GM23338 (cell line): Measurements from ENCODE around the gene GPI. TPM values are rescaled to one million over a fixed set of nuclear protein-coding genes. Genes with fewer than 3 reads are reported as not detected.

Source experiments
- ATAC-seq: fragments of 200-7000 bp; cut with Tn5 transposase; 3 replicates; pipeline ENCODE4 v1.9.1; 2020
- DNase-seq: peaks from one replicate; pipeline ENCODE4 v3.0.0-alpha.2; 2015; ENCODE audit warnings: low spot score
- H2AFZ ChIP-seq: fragments of 200-600 bp; sonication (generic); 2 replicates; pipeline ENCODE4 v1.8.0; 2016; ENCODE audit warnings: antibody characterized with exemption, mild to moderate bottlenecking, moderate library complexity
- H3F3A ChIP-seq: fragments of 200-600 bp; sonication (generic); replicated peaks from 2 replicates; pipeline ENCODE4 v1.8.0; 2017; ENCODE audit warnings: antibody characterized with exemption, mixed run types, low read depth
- H3K27ac ChIP-seq: fragments of 200-600 bp; sonication (generic); 2 replicates; pipeline ENCODE4 v1.6.1; 2016; ENCODE audit warnings: low read depth
- H3K27me3 ChIP-seq: fragments of 200-600 bp; sonication (generic); 2 replicates; pipeline ENCODE4 v1.8.0; 2016; ENCODE audit warnings: mild to moderate bottlenecking, mixed run types, moderate library complexity; ENCODE audit not compliant: insufficient read depth
- H3K36me3 ChIP-seq: fragments of 200-600 bp; sonication (generic); 2 replicates; pipeline ENCODE4 v1.8.0; 2016; ENCODE audit warnings: mild to moderate bottlenecking; ENCODE audit not compliant: insufficient read depth
- H3K4me1 ChIP-seq: fragments of 200-600 bp; sonication (generic); 2 replicates; pipeline ENCODE4 v1.8.0; 2016; ENCODE audit warnings: mild to moderate bottlenecking, moderate library complexity; ENCODE audit not compliant: insufficient read depth
- H3K4me2 ChIP-seq: fragments of 200-600 bp; sonication (generic); 2 replicates; pipeline ENCODE4 v1.7.1; 2017; ENCODE audit warnings: mixed run types
- H3K4me3 ChIP-seq: fragments of 200-600 bp; sonication (generic); 2 replicates; pipeline ENCODE4 v1.6.1; 2016; ENCODE audit warnings: mixed run types
- H3K79me2 ChIP-seq: fragments of 200-600 bp; sonication (generic); replicated peaks from 2 replicates; pipeline ENCODE4 v1.8.0; 2017; ENCODE audit warnings: mild to moderate bottlenecking; ENCODE audit not compliant: insufficient read depth
- H3K9me2 ChIP-seq: fragments of 200-600 bp; sonication (generic); 2 replicates; pipeline ENCODE4 v1.8.0; 2017; ENCODE audit not compliant: insufficient read depth
- H4K20me1 ChIP-seq: fragments of 200-600 bp; sonication (generic); replicated peaks from 2 replicates; pipeline ENCODE4 v1.8.0; 2017; ENCODE audit warnings: mild to moderate bottlenecking; ENCODE audit not compliant: insufficient read depth
- H3K27ac Mint-ChIP-seq: 2 replicates; pipeline ENCODE4 v1.8.0; 2020; ENCODE audit warnings: inconsistent platforms, mild to moderate bottlenecking, moderate library complexity, mixed read lengths
- H3K27me3 Mint-ChIP-seq: 3 replicates; pipeline ENCODE4 v1.8.0; 2022; ENCODE audit warnings: low read depth, mild to moderate bottlenecking, moderate library complexity, mixed read lengths, inconsistent platforms; ENCODE audit not compliant: insufficient read depth, poor library complexity
- H3K36me3 Mint-ChIP-seq: 3 replicates; pipeline ENCODE4 v1.8.0; 2021; ENCODE audit warnings: low read depth, mild to moderate bottlenecking, inconsistent platforms, moderate library complexity, mixed read lengths
- H3K4me1 Mint-ChIP-seq: 3 replicates; pipeline ENCODE4 v1.8.0; 2020; ENCODE audit warnings: mild to moderate bottlenecking, inconsistent platforms, mixed read lengths
- H3K4me3 Mint-ChIP-seq: 3 replicates; pipeline ENCODE4 v1.8.0; 2021; ENCODE audit warnings: moderate library complexity, mild to moderate bottlenecking, inconsistent platforms, mixed read lengths
- H3K9me3 Mint-ChIP-seq: 3 replicates; pipeline ENCODE4 v1.8.0; 2020; ENCODE audit warnings: moderate library complexity, mild to moderate bottlenecking, inconsistent platforms, mixed read lengths
- CREB1 ChIP-seq: fragments of 250-450 bp; sonication (Bioruptor Pico); IDR thresholded peaks from 2 replicates; pipeline ENCODE4 v1.5.0; 2020; ENCODE audit warnings: low read depth, mild to moderate bottlenecking, moderate library complexity
- ETS1 ChIP-seq: IDR thresholded peaks from 2 replicates; pipeline ENCODE4 v1.6.1; 2016; ENCODE audit warnings: antibody characterized with exemption
- EZH2 ChIP-seq: fragments of 200-600 bp; sonication (generic); IDR thresholded peaks from one replicate; pipeline ENCODE4 v1.8.0; 2017; ENCODE audit warnings: antibody characterized with exemption, mild to moderate bottlenecking, low read depth; ENCODE audit not compliant: unreplicated experiment
- EZH2phosphoT487 ChIP-seq: fragments of 200-600 bp; sonication (generic); IDR thresholded peaks from one replicate; pipeline ENCODE4 v1.8.1; 2018; ENCODE audit warnings: antibody characterized with exemption; ENCODE audit not compliant: unreplicated experiment
- JUNB ChIP-seq: IDR thresholded peaks from one replicate; pipeline ENCODE4 v1.6.1; 2016; ENCODE audit warnings: antibody characterized with exemption; ENCODE audit not compliant: unreplicated experiment
- NANOG ChIP-seq: IDR thresholded peaks from 2 replicates; pipeline ENCODE4 v1.6.1; 2016; ENCODE audit warnings: antibody characterized with exemption, borderline replicate concordance
- POLR2AphosphoS5 ChIP-seq: IDR thresholded peaks from 2 replicates; pipeline ENCODE4 v1.6.1; 2016; ENCODE audit warnings: antibody characterized with exemption, low read depth
- STAT1 ChIP-seq: IDR thresholded peaks from one replicate; pipeline ENCODE4 v1.6.1; 2016; ENCODE audit warnings: antibody characterized with exemption; ENCODE audit not compliant: unreplicated experiment
- ZNF331 ChIP-seq: fragments of 250-450 bp; sonication (Bioruptor Pico); IDR thresholded peaks from 2 replicates; pipeline ENCODE4 v1.5.0; 2020; ENCODE audit warnings: low read depth, mild to moderate bottlenecking, moderate library complexity
- ZNF462 ChIP-seq: fragments of 250-450 bp; sonication (Bioruptor Pico); IDR thresholded peaks from 2 replicates; pipeline ENCODE4 v1.5.0; 2020; ENCODE audit warnings: mild to moderate bottlenecking, moderate library complexity
- polyA plus RNA-seq: library from polyadenylated mRNA; unstranded; fragments of >200 nt; fragmentation: Nextera tagmentation; extraction: Ambion mirVana; gene quantifications from 2 replicates; pipeline ENCODE4 v1.2.1, GENCODE V29; 2016
- total RNA-seq: library from RNA; depleted of rRNA; stranded (reverse); fragments of >200 nt; shearing (Covaris generic); gene quantifications from 2 replicates; pipeline ENCODE4 v1.2.3, GENCODE V29; 2014
- TF ChIP-seq, protein P1 (sequence below), 2 experiments: fragments of 200-600 bp in 1 of 2; sonication (generic) in 1 of 2; conservative IDR thresholded peaks; 2 replicates each; pipeline versions ENCODE4 v1.5.1 to v1.6.1; 2016 to 2017; ENCODE audit warnings: antibody characterized with exemption in 2 of 2, low read depth in 2 of 2, mild to moderate bottlenecking in 2 of 2, moderate library complexity in 1 of 2

Gene GPI
- total and polyA plus RNA-seq, 2 experiments from 2014 or later, result 136 to 327 TPM

DNA sequence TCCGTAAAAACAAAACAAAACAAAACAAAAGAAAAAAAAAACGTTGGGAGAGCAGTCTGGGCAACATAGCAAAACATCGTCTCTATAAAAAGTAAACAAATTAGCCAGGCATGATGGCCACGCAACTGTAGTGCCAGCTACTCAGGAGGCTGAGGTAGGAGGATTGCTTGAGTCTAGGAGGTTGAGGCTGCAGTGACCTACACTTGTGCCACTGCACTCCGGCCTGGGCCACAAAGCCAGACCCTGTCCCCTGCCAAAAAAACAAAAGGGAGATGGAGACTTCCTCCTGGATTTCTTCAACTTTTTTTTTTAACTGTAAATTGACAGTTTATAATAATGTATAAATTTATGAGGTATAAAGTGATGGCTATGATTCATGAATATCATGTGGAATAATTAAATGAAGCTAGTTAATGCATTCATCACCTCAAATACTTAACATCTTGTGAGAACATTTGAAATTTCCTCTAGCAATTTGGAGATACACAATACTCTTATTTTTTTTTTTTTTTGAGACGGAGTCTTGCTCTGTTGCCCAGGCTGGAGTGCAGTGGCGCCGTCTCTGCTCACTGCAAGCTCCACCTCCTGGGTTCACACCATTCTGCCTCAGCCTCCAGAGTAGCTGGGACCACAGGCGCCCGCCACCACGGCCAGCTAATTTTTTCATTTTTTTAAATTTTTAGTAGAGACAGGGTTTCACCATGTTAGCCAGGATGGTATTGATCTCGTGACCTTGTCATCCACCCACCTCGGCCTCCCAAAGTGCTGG is 41.1 kb downstream of the GPI start:
- ATAC-seq (no peak), DNase-seq (no peak)
- peaks cover 16% of the 10 kb centered on the region for H3K27me3 Mint-ChIP-seq
- H3K27ac Mint-ChIP-seq, result no peak overlapping the region
- TF ChIP-seq POLR2AphosphoS5, result no peak
- no peak overlapping the region for H3K27ac ChIP-seq
- 0 out of 3 replicates have a peak overlapping the region, but pooled peaks have one; percentile 12 for H3K4me3 Mint-ChIP-seq
- peak overlapping the region; percentile 85; the same call in 1 of the 2 replicates for H3K4me2 ChIP-seq
- H3K9me3 Mint-ChIP-seq, result no peaks in the 10 kb centered on the region
- no peaks in the 10 kb centered on the region for H3K27me3 ChIP-seq
- H3K36me3 Mint-ChIP-seq, result peaks cover 42% of the 10 kb centered on the region
- peaks cover 47% of the 10 kb centered on the region for H3K79me2 ChIP-seq
- H2AFZ ChIP-seq, result no peak overlapping the region
- H3K9me2 ChIP-seq, result no peaks in the 10 kb centered on the region
- H3K4me1 Mint-ChIP-seq, result peaks cover 3% of the 10 kb centered on the region; the same call in 1 of the 3 replicates
- peaks cover 9% of the 10 kb centered on the region for H3F3A ChIP-seq
- peak overlapping the region; percentile 95; the same call in 1 of the 2 replicates for H3K4me3 ChIP-seq
- H3K4me1 ChIP-seq, result peaks cover 7% of the 10 kb centered on the region; the same call in 1 of the 2 replicates
- peaks cover 15% of the 10 kb centered on the region for H4K20me1 ChIP-seq
- peaks cover 23% of the 10 kb centered on the region for H3K36me3 ChIP-seq

- Histone ChIP-seq H3K27me3 (no peaks in the 10 kb centered on the region), H4K20me1 (peaks cover 15% of the 10 kb centered on the region), H3K27ac (no peak overlapping the region), H2AFZ (no peak overlapping the region), H3K4me2 (no peak overlapping the region), H3F3A (no peaks in the 10 kb centered on the region; the same call in 1 of the 2 replicates), H3K4me1 (peaks cover 7% of the 10 kb centered on the region; the same call in 1 of the 2 replicates), H3K79me2 (peaks cover 47% of the 10 kb centered on the region), H3K9me2 (no peaks in the 10 kb centered on the region), H3K36me3 (peaks cover 26% of the 10 kb centered on the region), H3K4me3 (no peak overlapping the region)
- Mint-ChIP-seq H3K4me3 (no peak overlapping the region), H3K9me3 (no peaks in the 10 kb centered on the region), H3K4me1 (peaks cover 3% of the 10 kb centered on the region; the same call in 1 of the 3 replicates), H3K27ac (no peak overlapping the region), H3K36me3 (peaks cover 52% of the 10 kb centered on the region), H3K27me3 (peaks cover 8% of the 10 kb centered on the region)
- ATAC-seq (no peak), DNase-seq (no peak)
- no peak for TF ChIP-seq POLR2AphosphoS5
- TF ChIP-seq CREB1, result no peak
- no peak for TF ChIP-seq JUNB
- TF ChIP-seq ZNF331 (CRISPR knock-in tag), result no peak
- no peak for TF ChIP-seq NANOG
- TF ChIP-seq STAT1, result no peak
- no peak for TF ChIP-seq EZH2phosphoT487
- TF ChIP-seq, protein P1, sequence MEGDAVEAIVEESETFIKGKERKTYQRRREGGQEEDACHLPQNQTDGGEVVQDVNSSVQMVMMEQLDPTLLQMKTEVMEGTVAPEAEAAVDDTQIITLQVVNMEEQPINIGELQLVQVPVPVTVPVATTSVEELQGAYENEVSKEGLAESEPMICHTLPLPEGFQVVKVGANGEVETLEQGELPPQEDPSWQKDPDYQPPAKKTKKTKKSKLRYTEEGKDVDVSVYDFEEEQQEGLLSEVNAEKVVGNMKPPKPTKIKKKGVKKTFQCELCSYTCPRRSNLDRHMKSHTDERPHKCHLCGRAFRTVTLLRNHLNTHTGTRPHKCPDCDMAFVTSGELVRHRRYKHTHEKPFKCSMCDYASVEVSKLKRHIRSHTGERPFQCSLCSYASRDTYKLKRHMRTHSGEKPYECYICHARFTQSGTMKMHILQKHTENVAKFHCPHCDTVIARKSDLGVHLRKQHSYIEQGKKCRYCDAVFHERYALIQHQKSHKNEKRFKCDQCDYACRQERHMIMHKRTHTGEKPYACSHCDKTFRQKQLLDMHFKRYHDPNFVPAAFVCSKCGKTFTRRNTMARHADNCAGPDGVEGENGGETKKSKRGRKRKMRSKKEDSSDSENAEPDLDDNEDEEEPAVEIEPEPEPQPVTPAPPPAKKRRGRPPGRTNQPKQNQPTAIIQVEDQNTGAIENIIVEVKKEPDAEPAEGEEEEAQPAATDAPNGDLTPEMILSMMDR (conservative IDR thresholded peaks at IDR 0.05; ENCODE audit: low read depth in 2 of 2), result no peak
- TF ChIP-seq EZH2, result no peak
- TF ChIP-seq ZNF462 (CRISPR knock-in tag), result no peak
- no peak for TF ChIP-seq ETS1
These were observed 43.4 kb downstream of the GPI start for GRCh38 chr19:34408411-34408810.
